ENCODE results near the gene SH3PXD2A. TPM values are rescaled to one million over a fixed set of nuclear protein-coding genes. Genes with fewer than 3 reads are reported as not detected.
"Not testable (repeated sequence)": the region's sequence is repeated elsewhere in the genome, so short reads cannot be mapped to it uniquely, and the experiment has no call there.

SH3PXD2A gene
- polyA plus RNA-seq, 3 donors = 3.0 to 61.0 (median 36.1) TPM

GRCh38 chr10:103731026-103731425, 124.3 kb downstream of the SH3PXD2A start:
- WGBS, 3 donors = 87 to 91% (median 87%) methylated on average over 4 of the region's 4 CpGs
- not testable (repeated sequence) for H3K27ac ChIP-seq (ENCODE audit: low read depth, low read length)

DNA sequence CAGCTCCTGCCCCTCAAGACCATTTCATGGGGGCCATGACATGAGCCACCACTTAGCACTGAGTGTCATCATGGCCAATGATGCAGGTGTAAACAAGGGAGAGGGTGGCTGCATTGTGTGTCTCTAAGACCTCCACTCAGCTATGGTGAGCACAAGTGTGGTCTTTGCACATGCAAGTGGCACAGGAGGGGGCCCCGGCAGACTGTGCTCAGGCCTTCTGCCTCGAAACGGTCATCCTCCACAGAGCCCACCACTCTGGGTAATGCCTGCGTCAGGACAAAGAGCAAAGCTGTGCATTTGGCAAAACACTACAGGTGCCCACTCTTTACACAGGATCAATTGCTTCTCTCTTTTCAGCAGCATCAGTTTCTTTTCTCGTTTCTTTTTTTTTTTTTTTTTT, 125.5 kb downstream of the SH3PXD2A start:
- 83 to 90% (median 89%) methylated on average over 5 of the region's 5 CpGs for WGBS, 3 donors
- H3K27ac ChIP-seq (ENCODE audit: low read depth, low read length) = no peak overlapping the region

GRCh38 chr10:103727991-103728689, 127.2 kb downstream of the SH3PXD2A start:
- 88 to 90% (median 89%) methylated on average over 7 of the region's 7 CpGs for WGBS, 3 donors
- no peak overlapping the region for H3K27ac ChIP-seq (ENCODE audit: low read depth, low read length)

- H3K27ac ChIP-seq (ENCODE audit: low read depth, low read length) = no peak overlapping the region
- 62 to 74% (median 68%) methylated on average over 14 of the region's 14 CpGs for WGBS, 3 donors
Observed at GRCh38 chr10:103727546-103727963, 127.8 kb downstream of the SH3PXD2A start.

DNA sequence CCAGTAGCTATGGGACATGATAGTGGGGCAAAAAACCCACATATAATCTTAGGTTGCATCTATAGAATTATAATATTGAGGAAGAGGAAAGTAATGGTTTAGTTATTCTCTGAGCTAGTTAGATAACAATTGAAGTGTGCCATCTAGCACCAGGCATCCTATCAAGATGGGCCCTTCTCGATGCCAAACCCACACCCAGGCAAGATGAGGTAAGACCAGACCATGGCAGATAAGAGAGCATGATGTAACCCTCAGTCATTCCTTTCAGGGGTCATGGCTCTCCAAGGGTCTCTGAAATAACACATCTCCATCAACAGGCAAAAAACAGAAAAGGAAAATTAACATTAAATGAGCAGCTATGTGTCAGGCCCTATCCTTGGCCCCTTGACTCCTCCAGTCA, 128.7 kb downstream of the SH3PXD2A start:
- 74 to 96% (median 86%) methylated on average over 1 of the region's 1 CpG for WGBS, 3 donors
- no peak overlapping the region for H3K27ac ChIP-seq (ENCODE audit: low read depth, low read length)

DNA sequence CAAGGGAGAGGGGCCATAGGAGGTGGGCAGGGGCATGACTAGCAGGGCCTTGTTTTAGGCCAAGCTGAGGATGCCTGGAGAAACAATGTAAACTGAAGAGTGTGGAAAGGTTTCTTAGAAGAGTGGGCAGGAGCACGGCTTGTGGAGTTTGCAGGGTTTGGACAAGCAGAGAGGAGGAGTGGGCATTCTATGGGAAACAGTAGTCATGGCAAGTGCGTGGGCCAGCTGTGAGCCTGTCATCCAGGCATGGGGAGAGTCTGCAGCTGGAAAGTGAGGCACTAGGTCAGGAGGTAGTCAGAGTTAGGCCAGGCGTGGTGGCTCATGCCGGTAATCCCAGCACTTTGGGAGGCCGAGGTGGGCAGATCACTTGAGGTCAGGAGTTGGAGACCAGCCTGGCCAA, 130.1 kb downstream of the SH3PXD2A start:
- 93 to 98% (median 96%) methylated on average over 5 of the region's 5 CpGs for WGBS, 3 donors

DNA sequence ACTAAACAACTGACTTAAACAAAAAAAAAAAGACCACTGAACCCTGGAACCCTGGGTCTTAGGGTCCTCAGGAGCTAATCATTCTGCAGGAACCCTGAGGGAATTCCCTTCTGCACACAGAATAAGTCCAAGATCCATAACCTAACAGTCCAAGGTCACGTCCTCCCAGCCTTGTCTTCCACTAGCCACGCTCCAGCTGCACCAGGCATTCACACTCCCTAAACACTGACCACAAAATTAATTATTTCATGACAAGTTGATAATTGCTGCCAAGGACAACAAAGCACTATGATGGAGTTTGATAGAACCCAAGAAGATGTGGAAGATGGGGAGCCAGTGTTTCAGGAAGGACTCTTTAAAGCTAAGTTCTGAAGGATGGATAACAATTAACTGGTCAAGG, 130.6 kb downstream of the SH3PXD2A start:
- no peak overlapping the region for H3K27ac ChIP-seq (ENCODE audit: low read depth, low read length)
- 55 to 91% (median 90%) methylated on average over 2 of the region's 2 CpGs for WGBS, 3 donors

More for the DNA sequence above, 130.1 kb downstream of the SH3PXD2A start:
- no peak overlapping the region for H3K27ac ChIP-seq (ENCODE audit: low read depth, low read length)

- no peak overlapping the region for H3K27ac ChIP-seq (ENCODE audit: low read depth, low read length)
- 80 to 95% (median 95%) methylated on average over 8 of the region's 8 CpGs for WGBS, 3 donors
Observed at GRCh38 chr10:103724074-103724473, 131.3 kb downstream of the SH3PXD2A start.

GRCh38 chr10:103723557-103723956, 131.8 kb downstream of the SH3PXD2A start:
- 91 to 92% (median 92%) methylated on average over 3 of the region's 3 CpGs for WGBS, 3 donors
- no peak overlapping the region for H3K27ac ChIP-seq (ENCODE audit: low read depth, low read length)

GRCh38 chr10:103722632-103723031, 132.7 kb downstream of the SH3PXD2A start:
- 82 to 89% (median 85%) methylated on average over 7 of the region's 7 CpGs for WGBS, 3 donors
- no peak overlapping the region for H3K27ac ChIP-seq (ENCODE audit: low read depth, low read length)

DNA sequence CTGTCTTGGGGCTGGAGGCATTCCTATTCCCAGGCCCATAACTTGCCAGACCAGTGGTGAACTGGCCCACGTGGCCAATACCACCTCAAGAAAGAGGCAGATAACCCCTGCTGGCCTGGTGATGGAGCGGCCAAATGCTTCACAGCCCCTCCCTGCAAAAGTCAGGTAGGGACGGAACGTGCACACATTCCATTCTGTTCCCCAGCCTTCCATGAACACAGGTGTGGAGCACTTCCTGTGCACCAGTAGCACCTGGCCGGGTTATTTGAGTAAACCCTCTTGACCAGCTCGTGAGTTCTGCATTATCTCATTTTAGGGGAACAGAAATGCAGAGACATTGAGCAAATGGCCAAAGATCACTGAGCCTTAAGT, 134.4 kb downstream of the SH3PXD2A start:
- H3K27ac ChIP-seq (ENCODE audit: low read depth, low read length) = no peak overlapping the region
- 87 to 90% (median 88%) methylated on average over 6 of the region's 6 CpGs for WGBS, 3 donors

- WGBS, 3 donors = 79 to 88% (median 86%) methylated on average over 17 of the region's 17 CpGs
- no peak overlapping the region for H3K27ac ChIP-seq (ENCODE audit: low read depth, low read length)
Observed at GRCh38 chr10:103720328-103720963, 134.9 kb downstream of the SH3PXD2A start.

GRCh38 chr10:103719036-103719435, 136.3 kb downstream of the SH3PXD2A start:
- no peak overlapping the region for H3K27ac ChIP-seq (ENCODE audit: low read depth, low read length)
- WGBS, 3 donors = 63 to 85% (median 69%) methylated on average over 5 of the region's 5 CpGs

DNA sequence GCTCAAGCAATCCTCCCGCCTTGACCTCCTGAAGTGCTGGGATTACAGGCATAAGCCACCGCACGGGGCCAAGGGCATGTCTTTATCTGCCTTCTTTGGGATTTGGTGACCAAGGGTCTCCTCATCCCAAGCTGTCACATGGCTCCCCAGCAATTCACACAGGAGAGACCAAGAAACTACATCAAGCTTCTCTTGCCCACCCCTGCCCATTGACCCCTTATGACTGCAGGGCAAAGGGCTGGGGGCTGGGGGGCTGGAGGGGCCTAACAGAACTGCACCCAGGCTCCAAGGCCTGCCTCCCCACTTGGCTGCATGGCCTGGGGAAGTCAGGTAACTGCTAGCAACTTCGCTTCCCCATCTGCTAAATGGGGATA, 137.1 kb downstream of the SH3PXD2A start:
- no peak overlapping the region for H3K27ac ChIP-seq (ENCODE audit: low read depth, low read length)
- WGBS, 3 donors = 95 to 100% (median 96%) methylated on average over 4 of the region's 4 CpGs

GRCh38 chr10:103717341-103718246, 137.8 kb downstream of the SH3PXD2A start:
- 72 to 83% (median 75%) methylated on average over 11 of the region's 11 CpGs for WGBS, 3 donors
- H3K27ac ChIP-seq (ENCODE audit: low read depth, low read length) = no peak overlapping the region

DNA sequence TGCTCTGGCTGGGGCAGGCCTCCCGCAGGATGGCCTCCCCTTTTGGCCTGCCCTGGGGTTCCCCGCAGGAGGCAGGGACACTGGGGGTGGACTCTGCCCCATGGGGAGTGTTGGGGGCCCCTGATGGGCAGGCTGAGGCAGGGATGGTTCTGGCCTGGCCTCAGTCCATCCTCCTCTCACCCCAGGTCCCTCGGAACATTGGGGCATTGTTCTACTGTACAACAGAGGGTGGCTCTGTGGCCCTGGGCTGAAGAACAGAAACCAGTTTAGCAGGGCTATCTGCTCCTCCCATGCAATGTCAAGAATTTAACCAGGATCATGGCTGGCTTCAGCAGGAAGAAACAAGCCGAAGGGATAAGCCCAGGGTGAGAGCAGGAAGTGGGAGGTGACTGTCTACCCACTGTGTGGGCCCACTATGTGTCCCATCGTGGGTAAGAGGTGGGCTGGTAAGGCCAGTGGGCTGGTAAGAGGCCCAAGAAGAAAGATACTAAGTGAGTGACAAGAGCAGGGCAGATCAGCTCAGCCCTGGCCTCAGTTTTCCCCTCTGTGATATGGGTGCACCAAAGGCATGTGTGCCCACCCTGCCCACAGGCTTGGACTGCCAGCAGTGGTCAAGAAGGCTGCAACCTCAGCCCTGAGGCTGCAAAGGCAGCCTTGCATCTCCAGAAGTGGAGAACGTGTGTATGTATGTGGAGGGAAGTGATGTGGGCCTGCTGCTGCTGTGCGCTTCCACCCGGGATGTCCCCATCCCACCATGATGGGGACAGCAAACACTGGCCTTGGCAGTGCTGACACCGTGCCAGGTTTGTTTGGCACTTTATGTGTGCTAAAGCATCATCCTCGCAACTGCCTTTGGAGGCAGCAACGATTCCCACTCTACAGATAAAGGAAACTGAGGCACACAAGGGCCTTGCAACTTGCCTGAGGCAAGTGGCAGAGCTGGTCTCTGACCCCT, 138.9 kb downstream of the SH3PXD2A start:
- 66 to 86% (median 84%) methylated on average over 11 of the region's 11 CpGs for WGBS, 3 donors
- H3K27ac ChIP-seq (ENCODE audit: low read depth, low read length) = no peak overlapping the region

GRCh38 chr10:103715430-103715829, 139.9 kb downstream of the SH3PXD2A start:
- WGBS, 3 donors = 79 to 86% (median 79%) methylated on average over 8 of the region's 8 CpGs
- no peak overlapping the region for H3K27ac ChIP-seq (ENCODE audit: low read depth, low read length)

GRCh38 chr10:103714232-103714891, 141.0 kb downstream of the SH3PXD2A start:
- no peak overlapping the region for H3K27ac ChIP-seq (ENCODE audit: low read depth, low read length)
- 82 to 85% (median 84%) methylated on average over 7 of the region's 7 CpGs for WGBS, 3 donors

All from adipose tissue (tissue), 3 donors.